OCI-LY1 (cell line): Measurements from ENCODE around the gene GATC.

Experiments
- EZH2 ChIP-seq: fragments of 200-600 bp; sonication (generic), shearing (Covaris generic); IDR thresholded peaks from 2 replicates; pipeline ENCODE4 v1.8.0; 2017; ENCODE audit warnings: borderline replicate concordance, mixed run types, mild to moderate bottlenecking, antibody characterized with exemption, low read length, moderate library complexity, mixed read lengths
- TF ChIP-seq, protein P1 (sequence below): fragments of 200-600 bp; sonication (generic), shearing (Covaris generic); IDR thresholded peaks from 2 replicates; pipeline ENCODE4 v1.5.1; 2017; ENCODE audit warnings: mild to moderate bottlenecking, antibody characterized with exemption, low read length, moderate library complexity, mixed read lengths

DNA sequence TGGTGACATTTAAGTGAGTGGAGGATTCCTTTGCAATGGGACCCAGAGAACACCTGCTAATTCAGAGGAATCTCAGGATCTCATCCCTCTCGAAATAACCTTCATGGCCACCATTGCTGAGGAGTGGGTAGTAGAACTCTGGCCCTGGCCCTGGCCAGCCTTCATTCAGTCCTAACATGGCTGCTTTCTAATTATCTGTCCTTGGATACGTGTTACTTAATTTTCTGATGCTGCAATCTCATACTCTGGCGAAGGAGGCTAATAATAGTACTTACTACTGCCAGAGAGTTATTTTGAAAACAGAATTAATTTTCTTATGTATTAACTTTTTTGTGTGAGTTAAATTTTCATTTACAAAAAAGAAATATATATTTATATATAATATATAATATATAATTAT, 20.4 kb upstream of the GATC start:
- TF ChIP-seq, protein P1, sequence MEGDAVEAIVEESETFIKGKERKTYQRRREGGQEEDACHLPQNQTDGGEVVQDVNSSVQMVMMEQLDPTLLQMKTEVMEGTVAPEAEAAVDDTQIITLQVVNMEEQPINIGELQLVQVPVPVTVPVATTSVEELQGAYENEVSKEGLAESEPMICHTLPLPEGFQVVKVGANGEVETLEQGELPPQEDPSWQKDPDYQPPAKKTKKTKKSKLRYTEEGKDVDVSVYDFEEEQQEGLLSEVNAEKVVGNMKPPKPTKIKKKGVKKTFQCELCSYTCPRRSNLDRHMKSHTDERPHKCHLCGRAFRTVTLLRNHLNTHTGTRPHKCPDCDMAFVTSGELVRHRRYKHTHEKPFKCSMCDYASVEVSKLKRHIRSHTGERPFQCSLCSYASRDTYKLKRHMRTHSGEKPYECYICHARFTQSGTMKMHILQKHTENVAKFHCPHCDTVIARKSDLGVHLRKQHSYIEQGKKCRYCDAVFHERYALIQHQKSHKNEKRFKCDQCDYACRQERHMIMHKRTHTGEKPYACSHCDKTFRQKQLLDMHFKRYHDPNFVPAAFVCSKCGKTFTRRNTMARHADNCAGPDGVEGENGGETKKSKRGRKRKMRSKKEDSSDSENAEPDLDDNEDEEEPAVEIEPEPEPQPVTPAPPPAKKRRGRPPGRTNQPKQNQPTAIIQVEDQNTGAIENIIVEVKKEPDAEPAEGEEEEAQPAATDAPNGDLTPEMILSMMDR = no peak
- no peak for TF ChIP-seq EZH2
